GM21367 (cell line): ENCODE results near the gene SUV39H1.
"Not testable (repeated sequence)": the region's sequence is repeated elsewhere in the genome, so short reads cannot be mapped to it uniquely, and the experiment has no call there.

Experiments
- ATAC-seq: cut with Tn5 transposase; IDR thresholded peaks from one replicate; pipeline ENCODE4 v1.9.1; 2021; ENCODE audit not compliant: unreplicated experiment

SUV39H1 gene

DNA sequence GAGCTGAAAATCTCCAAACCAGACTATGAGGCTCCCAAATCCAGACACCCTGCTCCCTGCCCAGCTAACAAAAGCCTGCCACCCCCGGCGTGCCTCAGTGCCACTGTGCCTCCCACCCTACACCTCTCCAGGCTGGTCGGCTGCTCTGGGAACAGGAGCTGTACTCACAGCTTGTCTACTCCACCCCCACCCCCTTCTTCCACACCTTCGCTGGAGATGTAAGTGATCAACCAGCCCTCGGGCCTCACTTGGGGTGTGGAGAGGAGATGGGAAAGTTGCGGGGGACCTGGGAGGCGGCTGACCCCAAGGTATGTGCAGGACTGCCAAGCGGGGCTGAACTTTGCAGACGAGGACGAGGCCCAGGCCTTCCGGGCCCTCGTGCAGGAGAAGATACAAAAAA lies 11.1 kb upstream of the SUV39H1 start:
- no peak for ATAC-seq

DNA sequence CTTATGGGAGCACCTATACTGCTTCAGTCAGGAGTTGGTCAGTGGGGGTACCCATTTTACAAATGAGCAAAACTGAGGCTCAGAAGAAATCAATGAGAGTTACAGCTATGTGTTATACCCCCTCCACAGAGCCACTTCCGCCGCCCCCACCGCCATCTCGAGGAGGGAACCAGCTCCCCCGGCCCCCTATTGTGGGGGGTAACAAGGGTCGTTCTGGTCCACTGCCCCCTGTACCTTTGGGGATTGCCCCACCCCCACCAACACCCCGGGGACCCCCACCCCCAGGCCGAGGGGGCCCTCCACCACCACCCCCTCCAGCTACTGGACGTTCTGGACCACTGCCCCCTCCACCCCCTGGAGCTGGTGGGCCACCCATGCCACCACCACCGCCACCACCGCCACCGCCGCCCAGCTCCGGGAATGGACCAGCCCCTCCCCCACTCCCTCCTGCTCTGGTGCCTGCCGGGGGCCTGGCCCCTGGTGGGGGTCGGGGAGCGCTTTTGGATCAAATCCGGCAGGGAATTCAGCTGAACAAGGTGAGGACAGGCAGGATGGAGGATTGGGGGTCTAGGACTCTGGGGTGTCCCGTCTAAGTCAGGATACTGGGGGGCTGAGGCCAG lies 7.9 kb upstream of the SUV39H1 start:
- no peak for ATAC-seq

DNA sequence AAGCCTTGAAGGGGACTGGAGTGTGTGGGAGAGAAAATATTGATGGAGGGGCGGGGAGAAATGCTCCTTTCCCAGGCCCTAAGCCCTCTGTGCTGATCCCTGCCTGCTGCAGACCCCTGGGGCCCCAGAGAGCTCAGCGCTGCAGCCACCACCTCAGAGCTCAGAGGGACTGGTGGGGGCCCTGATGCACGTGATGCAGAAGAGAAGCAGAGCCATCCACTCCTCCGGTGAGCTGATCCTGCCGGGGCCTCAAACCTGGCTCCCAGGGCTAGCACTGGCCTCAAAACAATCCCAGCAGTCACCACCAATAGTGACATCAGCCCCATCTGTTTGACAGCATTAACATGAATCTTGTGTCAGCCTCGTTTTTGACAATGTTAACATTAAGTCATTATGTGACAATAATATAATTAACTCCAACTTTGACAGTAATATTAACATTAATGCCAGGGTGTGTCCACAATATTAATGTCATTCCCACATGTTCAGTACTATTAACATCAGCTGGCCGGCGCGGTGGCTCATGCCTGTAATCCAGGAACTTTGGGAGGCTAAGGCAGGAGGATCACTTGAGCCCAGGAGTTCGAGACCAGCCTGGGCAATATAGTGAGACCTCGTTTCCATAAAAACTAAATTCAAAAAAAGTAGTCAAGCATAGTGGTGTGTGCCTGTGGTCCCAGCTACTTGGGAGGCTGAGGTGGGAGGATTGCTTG lies 7.2 kb upstream of the SUV39H1 start:
- ATAC-seq = no peak

DNA sequence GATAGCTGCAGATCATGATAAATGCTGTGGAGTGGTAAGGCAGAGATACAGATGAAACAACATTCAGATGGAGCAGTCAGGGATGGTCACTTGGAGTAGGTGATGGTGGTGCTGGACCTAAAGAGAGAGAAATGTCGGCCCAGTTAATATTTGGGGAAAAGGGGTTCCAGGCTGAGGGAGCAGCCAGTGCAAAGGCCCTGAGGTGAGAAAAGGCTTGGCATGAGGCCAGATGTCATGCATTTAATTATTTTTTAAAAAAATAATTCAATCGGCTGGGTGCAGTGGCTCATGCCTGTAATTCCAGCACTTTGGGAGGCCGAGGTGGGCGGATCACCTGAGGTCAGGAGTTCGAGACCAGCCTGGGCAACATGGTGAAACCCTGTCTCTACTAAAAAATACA lies 4.8 kb upstream of the SUV39H1 start:
- not testable (repeated sequence) for ATAC-seq

DNA sequence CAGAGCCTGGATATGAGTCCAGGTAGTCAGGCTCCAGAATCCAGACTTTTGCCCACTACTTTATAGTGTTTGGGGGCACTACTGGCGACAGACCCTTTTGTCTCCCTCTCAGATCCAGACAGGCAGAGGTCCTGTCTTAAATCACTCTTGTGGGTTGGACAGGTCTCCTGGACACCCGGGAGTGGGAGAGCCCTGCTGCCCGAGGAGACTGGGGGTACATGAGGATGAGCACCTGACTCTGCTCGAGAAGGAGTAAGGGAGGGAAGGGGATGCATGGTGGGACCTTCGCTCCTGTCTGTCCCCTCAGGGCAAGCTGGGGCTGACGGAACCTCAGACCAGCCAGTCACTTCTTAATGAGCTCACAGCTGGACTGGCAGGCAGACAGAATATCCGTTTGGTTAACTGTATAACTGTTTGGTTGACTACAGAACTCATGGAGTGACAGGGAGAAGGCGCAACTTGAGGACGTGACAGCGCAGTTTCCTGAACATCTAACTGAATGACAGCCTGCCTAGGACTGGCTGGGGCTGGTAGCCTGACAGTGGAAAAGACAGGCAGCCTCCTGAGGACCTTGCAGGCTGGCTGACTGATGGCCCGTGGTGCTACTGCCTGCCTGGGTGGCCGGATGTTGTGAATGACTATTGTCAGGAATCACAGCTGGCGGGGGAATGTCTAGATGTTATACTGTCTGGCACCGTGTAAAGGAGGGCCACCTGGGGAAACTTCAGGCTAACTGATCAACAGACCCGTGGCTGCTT lies 1.6 kb upstream of the SUV39H1 start:
- ATAC-seq = no peak

DNA sequence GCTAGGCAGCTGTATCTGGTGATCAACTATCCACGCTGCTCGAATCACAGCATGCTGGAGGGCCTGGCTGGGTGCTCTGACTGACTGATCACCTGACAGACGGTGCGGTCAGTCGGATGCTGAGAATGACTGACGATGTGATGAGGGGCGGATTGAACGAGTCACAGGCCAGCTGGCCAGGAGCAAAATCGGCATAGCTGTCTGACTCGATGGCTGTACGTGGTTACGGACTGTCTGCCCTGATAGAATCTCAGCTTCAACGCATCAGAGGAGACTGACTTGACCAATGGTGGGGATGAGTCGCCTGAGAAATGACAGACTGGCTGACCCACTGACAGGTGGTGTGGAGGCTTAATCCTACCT lies 1.0 kb upstream of the SUV39H1 start:
- no peak for ATAC-seq

DNA sequence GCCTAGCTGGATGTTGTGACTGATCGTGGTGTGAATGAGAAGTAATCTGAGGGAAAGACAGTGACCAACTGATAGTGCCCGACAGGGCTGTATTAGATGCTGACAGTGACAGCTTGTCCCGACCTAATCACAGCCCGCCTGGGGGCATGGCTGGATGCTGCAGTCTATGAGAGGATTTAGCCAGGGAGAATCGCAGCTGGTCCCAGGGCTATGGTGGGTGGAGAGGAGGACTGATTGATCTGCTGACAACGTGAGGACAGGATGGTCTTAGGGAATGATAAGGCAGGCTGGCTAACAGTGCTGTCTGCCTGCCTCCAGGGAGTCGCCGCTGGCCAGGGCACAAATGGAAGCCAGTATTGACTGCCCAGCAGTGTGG lies 621 bp upstream of the SUV39H1 start:
- ATAC-seq = no peak

DNA sequence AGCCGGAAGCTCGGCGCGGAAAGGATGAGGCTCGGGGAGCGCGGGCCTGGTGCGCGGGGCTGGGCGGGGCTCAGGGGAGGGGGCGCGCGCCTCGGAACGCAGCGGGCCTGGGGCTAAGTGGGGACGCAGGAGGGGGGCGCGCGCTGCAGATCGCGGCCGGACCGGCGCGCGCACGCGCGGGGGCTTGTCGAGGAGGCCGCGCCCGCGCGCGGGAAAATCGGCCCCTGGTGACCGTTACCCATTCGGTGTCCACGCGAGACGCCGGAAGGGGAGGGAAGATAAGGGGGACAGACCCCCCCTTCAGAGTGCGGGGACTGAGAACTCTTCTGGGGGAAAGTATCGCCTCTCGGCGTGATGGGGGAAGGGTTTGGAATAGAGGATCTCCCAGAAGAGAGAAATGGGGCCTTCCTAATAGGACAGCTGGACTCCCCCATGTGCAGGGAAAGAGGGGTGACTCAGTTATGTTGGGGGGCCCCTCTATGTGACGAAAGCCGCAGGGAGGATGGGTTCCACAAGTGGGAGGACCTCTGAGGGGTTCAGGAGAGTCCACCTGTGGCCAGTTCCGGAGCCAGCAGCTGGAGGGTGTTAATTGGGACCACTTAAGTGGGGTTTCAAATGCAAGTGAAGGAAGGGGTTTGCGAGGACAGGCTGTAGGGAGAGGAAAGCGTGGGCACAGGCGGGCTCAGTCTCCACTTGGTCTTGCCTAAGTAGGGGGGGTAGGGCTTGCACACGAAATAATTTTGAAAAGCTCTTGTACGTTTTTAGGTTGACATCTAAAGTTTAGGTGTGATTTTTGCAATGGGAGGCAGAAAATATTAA lies 584 bp downstream of the SUV39H1 start:
- no peak for ATAC-seq

DNA sequence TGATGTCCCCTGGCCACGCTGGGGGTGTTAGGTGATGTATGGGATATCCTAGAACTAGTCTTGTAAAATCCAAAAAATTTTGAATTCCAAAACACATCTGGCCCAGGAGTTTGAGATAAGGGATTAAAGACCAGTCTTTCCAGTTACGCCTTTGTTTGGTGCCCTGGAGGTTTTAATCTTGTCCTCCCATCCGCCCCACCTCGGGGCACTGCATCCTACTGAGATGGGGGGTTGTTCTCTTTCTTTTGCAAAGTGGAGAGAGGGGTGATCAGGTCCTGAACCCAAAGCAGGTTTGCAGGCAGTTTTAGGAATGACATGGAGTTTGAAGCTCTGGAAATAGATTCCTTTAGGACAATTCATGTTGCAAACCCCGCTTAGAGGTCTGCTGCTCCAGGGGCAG lies 1.8 kb downstream of the SUV39H1 start:
- no peak for ATAC-seq

DNA sequence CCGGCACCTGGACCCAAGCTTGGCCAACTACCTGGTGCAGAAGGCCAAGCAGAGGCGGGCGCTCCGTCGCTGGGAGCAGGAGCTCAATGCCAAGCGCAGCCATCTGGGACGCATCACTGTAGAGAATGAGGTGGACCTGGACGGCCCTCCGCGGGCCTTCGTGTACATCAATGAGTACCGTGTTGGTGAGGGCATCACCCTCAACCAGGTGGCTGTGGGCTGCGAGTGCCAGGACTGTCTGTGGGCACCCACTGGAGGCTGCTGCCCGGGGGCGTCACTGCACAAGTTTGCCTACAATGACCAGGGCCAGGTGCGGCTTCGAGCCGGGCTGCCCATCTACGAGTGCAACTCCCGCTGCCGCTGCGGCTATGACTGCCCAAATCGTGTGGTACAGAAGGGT lies 3.7 kb downstream of the SUV39H1 start:
- ATAC-seq = no peak

DNA sequence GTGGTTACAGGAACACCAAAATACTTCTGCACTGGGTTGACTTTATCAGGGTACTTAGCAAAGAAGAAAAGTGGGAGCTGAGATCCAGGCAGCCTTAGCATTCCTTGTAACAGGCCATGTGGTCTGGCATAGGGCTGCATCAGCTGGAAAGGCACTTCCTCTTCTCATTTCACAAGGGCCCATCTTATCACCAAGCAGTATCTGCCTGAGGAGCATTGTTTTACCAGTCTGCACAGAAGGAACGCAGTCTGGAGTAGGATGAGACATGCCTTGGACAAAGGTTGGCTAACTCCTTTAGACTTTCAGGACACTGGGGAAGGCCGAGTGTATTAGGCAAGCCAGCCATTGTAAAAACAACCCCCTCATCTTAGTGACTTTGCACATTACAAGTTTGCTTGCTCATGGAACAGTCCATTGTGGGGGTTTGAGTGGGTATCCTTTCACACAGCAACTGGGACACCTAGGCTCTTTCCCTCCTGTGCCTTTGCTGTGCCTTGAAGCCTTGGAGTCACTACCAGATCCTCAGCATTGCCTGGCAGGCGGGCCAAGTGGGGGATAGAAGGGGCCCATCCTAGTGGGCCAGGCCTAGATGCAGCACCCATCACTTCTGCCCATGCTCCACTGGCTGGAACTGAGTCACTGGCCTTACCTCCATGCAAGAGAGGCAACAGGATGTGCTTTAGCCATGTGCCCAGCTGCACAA lies 4.6 kb downstream of the SUV39H1 start:
- ATAC-seq = no peak

DNA sequence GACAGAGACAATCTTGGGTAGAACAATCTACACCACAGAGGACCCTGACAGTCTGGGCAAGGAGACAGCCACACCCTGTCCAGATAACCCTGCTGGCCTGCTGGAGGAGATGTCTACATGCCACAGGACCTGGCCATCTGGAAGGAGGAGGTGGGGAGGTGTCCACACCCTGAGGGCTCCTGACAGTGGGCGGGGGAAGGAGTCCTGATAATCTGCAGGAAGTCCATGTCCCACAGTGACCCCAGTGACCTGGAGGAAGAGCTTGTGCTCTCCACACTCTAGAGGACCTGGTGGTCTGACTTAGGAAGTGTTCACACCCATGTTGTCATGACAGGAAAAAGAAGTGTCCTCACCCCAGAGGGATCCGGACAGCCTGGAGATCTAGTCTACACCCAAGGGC lies 5.5 kb downstream of the SUV39H1 start:
- no peak for ATAC-seq

DNA sequence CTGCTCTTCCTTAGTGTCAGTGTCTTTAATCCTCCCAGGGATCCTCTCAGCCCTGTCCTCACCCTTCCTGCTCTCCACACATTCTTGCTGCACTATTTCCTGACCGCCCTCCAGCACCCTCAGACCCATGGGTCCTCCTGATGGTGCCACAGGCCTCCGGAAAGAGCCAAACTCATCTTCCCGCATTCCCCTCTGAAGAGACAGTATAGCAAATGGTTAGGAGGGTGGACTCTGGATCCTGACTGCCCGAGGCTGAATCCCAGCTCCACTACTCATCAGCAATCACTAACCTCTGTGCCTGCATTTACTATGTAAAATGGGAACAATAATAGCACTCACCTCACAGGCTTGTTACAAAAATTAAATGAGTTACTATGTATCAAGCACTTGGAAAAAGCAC lies 6.2 kb downstream of the SUV39H1 start:
- no peak for ATAC-seq

DNA sequence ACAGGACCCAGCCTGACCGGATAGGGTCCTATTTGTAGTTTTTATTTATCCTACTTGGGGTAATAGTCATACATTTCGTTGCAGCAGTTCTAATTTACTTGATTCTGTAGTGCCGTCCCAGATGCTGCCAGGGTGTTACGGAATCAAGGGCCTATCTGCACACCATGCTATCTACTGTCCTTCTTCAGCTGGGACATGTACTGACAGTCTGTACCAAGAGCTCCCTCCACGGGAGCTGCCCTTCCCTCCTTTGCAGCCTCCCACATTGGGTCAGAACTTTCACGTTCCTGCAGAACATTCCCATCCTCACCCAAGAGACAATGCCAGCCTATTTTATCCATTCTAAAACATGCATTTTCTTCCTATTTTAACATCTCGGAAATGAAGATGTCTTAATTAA lies 6.7 kb downstream of the SUV39H1 start:
- no peak for ATAC-seq

DNA sequence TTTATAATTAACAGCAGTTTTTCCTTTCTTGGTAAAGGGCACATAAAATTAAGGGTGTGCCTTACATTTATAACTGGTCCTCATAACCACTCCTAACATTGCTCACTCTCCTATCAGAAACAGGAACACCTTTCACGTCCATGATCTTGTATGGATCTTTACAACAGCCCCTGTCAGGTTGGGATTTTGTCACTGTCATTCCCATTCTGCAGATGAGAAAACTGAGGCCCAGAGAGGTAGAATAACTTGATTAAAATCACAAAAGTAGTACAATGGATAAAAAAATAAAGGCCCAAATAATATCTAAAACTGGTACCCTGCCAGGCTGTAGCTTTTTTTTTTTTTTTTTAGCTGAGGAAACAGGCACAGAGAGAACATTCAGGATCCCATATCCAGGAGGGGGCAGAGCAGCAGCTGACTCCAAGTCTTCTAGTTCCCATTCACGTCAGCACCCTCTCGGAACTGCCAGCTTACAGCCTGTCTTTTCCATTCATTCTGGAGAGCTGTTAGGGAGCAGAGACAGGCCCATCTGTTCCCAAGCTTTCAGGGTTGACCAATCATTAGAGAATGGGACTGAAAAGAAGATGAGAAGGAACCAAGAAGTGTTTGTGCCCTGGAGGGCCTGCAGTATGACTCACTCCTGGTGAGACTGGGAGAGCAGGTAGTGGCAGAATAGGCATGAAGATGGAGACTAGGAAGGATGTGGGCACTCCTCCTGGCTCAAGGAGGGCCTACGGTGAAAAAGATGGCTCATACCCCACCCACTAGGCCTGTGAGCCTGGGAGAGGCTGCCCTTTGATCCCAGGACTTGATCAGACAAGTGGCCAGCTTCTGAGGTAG lies 7.3 kb downstream of the SUV39H1 start:
- ATAC-seq = no peak

DNA sequence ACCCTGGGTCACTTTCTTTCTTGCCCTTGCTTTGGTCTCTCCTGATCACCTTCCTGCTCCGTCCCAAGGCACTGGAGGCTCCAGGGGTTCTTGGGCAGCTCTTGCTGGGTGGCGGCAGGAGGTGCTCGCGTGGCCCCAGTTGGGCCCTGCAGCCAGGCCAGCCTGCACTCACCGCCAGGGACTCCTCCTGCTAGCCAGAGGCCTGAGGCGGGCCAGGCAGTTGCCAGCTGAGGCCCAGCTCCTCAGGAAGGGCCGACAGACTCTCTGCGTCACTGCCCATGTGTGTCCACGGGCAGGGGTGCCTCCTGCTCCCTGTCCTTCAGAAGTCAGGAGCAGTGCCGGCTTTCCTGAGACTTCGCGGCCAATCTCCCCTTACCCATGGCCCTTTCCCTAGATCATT lies 9.3 kb downstream of the SUV39H1 start:
- ATAC-seq = no peak

DNA sequence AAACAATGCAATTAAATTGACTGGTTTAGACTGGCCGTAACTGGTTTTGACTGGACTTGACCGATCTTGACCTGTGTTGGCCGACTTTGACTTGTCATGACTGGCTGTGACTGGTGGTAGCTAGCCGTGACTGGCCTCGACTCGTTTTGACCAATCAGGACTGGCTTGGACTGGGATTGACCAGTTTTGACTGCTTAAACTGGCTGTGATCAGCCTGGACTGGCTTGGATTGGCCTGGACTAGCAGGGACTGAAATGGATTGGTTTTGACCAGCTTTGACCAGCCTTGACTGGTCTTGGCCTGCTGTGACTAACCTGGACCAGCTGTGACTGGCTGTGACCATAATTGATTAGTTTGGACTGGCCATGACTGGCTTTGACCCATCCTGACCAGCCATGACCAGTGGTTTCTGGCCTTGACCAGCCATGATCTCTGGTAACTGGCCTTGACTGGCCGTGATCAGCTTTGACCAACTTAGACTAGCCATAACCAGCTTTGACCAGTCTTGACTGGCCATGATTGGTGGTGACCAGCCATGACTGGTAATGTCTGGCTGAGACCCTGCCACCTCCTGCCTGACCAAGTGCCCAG lies 13.1 kb downstream of the SUV39H1 start:
- ATAC-seq = no peak

DNA sequence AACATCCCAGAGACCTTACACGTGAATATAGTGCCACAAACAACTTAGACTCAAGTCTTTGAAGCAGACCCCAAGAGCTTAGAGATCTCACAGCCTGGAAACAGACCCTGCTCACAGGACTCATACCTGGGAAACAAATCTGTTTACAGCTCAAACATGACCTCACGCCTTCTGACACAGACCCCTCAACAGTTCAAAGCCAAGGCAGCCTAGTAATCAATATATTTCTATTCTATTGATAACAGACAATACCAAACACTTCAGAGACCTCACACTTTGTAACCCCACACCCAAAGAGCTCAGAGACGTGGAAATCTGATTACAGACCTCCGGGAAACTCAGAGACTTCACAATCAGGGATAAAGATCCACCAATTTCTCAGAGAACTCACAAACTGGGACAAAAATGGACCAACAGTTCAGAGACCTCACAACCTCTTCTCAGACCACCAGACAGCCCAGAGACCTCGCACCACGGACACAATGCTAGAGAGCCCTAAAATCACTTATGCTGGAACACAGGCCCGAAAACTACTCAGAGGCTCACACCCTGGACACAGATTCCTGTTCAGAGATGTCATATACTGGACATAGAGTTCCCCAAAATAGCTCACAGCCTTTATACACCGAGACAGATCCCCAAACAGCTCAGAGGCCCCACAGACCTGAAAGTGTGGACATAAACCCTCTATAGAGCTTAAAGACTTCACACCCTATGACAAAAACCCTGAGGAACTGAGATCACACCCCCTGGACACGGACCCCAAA lies 14.8 kb downstream of the SUV39H1 start:
- no peak for ATAC-seq

DNA sequence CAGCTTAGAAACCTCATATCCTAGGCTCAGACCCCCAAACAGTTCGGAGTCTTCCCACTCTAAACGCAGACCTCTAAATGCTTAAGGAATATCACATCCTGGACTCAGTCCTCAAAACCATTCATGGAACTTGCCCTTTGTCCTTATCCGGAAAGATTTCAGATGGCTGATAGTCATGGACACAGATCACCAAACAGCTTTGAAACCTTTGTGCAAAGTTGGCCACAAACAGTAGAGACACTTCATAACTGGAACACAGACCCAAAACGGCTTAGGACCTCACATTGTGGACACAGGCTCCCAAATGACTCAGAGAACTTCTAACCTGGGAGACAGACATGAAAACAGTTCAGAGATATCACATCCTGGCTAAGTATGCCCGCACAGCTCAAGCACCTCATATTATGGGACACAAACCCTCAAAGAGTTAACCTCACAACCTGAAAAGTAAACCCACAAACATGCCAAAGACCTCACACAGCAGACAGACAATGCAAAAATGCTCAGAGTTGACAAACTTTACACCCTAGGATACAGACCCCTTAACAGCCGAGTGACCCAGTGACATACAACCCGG lies 15.5 kb downstream of the SUV39H1 start:
- ATAC-seq = no peak
